ENCODE data around the gene MYO9A.
A peak's percentile ranks its signal among the peaks of the same experiment; 100 is the strongest.

Gene MYO9A

DNA sequence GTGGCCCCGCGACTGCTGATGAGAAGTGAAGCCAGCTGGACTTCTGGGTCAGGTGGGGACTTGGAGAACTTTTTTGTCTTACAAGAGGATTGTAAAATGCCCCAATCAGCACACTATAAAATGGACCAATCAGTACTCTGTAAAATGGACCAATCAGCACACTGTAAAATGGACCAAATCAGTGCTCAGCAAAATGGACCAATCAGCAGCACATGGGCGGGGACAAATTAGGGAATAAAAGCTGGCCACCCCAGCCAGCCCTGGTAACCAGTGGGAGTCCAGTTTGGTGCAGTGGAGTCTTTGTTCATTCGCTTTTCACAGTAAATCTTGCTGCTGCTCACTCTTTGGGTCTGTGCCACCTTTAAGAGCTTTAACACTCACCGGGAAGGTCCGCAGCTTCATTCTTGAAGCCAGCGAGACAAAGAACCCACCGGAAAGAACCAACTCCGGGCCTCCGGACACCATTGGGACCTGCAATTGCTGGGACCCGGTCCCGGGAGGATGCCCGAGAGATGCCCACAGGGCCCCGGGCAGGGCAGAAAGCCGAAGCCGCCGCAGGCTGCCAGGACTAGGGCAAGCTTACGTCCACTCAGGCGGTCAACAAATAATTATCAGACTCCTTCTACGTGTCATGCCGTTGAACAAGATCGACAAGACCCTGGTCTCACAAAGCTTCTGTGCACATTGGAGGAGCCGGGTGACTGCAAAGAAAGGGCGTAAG is 315.9 kb downstream of the MYO9A start:
- Histone ChIP-seq H3K4me3 (ENCODE audit: low read length) (no peak overlapping the region), H3K4me1 (ENCODE audit: control insufficient read depth, insufficient read depth, low read length) (peaks cover 14% of the 10 kb centered on the region), H3K9ac (ENCODE audit: low read depth, low read length) (no peak overlapping the region), H3K27me3 (ENCODE audit: control insufficient read depth, insufficient read depth, low read length) (no peaks in the 10 kb centered on the region), H3K36me3 (ENCODE audit: insufficient read depth, low read length) (no peaks in the 10 kb centered on the region), H3K4me2 (ENCODE audit: low read length) (no peak overlapping the region), H3K9me3 (replicated peaks; ENCODE audit: low read length) (no peaks in the 10 kb centered on the region)

DNA sequence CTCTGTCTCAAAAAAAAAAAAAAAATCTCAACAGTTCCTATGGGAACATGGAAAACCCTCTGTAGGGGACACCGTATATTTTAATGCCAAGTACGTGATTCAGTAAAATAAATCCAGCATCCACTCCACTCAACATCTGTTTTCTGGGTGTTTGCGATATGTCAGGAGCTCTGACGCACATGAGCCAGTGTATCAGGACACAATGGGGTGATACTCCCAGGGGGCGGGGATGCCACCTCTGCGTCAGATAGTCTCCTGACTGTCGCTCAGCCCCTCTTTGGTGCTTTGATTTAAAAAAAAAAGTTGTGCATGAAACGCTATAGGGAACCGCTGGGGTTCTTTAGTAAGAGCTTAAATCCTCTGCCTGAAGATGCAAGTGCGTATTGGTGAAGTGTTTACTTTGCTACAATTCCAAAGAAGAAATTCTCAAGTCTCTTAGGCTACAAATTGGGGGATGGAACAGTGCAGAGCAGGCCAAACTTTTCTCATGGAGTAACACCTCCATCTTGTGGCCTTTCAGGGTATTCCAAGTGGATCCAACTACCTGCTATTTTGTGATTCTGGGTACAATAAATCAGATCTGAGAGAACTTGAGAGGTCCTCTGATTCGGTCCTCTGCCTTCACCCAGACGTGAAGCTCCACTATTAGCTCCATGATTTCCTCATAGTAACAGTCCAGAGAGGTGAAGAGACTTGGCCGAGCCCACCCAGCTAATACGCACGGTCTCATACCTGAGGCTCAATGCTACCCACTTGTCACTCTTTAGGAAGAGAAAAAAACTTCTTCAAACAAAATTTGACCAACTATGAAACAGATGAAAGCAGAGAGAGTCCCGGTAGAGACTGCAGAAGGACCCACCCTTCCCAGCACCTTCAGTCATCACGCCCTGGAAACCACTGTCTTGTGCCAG is 316.9 kb downstream of the MYO9A start:
- peaks cover 4% of the 10 kb centered on the region for H3K4me1 ChIP-seq (ENCODE audit: control insufficient read depth, insufficient read depth, low read length)
- H3K4me2 ChIP-seq (ENCODE audit: low read length) = peak overlapping the region; percentile 29
- H3K36me3 ChIP-seq (ENCODE audit: insufficient read depth, low read length) = no peaks in the 10 kb centered on the region
- no peak overlapping the region for H3K4me3 ChIP-seq (ENCODE audit: low read length)
- no peak overlapping the region for H3K9ac ChIP-seq (ENCODE audit: low read depth, low read length)
- H3K9me3 ChIP-seq (replicated peaks; ENCODE audit: low read length) = no peaks in the 10 kb centered on the region
- no peaks in the 10 kb centered on the region for H3K27me3 ChIP-seq (ENCODE audit: control insufficient read depth, insufficient read depth, low read length)

- no peak overlapping the region for H3K4me2 ChIP-seq (ENCODE audit: low read length)
- H3K9ac ChIP-seq (ENCODE audit: low read depth, low read length) = no peak overlapping the region
- no peaks in the 10 kb centered on the region for H3K27me3 ChIP-seq (ENCODE audit: control insufficient read depth, insufficient read depth, low read length)
- peaks cover 3% of the 10 kb centered on the region for H3K4me1 ChIP-seq (ENCODE audit: control insufficient read depth, insufficient read depth, low read length)
- no peaks in the 10 kb centered on the region for H3K9me3 ChIP-seq (replicated peaks; ENCODE audit: low read length)
- no peaks in the 10 kb centered on the region for H3K36me3 ChIP-seq (ENCODE audit: insufficient read depth, low read length)
- no peak overlapping the region for H3K4me3 ChIP-seq (ENCODE audit: low read length)
Measured at GRCh38 chr15:71800190-71800589, 317.8 kb downstream of the MYO9A start.

- peaks cover 3% of the 10 kb centered on the region for H3K4me1 ChIP-seq (ENCODE audit: control insufficient read depth, insufficient read depth, low read length)
- no peak overlapping the region for H3K9ac ChIP-seq (ENCODE audit: low read depth, low read length)
- no peaks in the 10 kb centered on the region for H3K9me3 ChIP-seq (replicated peaks; ENCODE audit: low read length)
- H3K4me3 ChIP-seq (ENCODE audit: low read length) = no peak overlapping the region
- no peaks in the 10 kb centered on the region for H3K27me3 ChIP-seq (ENCODE audit: control insufficient read depth, insufficient read depth, low read length)
- no peak overlapping the region for H3K4me2 ChIP-seq (ENCODE audit: low read length)
- H3K36me3 ChIP-seq (ENCODE audit: insufficient read depth, low read length) = no peaks in the 10 kb centered on the region
Measured at GRCh38 chr15:71798641-71799040, 319.3 kb downstream of the MYO9A start.

DNA sequence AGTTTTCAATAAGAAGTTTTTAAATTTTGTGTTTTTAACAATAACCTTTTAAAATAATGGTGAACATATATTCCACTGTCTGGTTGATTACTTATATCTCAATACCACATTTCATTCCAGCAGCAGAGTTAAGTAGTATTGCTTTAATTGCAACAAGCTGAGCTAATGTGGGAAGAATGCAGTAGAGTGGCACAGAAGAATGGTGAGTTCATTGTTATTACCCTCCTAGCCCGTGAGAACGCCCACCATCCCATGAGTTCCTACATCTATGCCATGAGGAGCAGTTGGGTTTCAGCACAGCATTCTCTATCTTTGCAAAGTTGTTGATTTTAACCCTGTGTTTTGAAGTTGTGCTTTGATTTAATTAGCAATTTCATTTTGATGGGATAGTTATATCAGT is 325.4 kb downstream of the MYO9A start:
- Histone ChIP-seq H3K4me1 (ENCODE audit: control insufficient read depth, insufficient read depth, low read length) (peaks cover 23% of the 10 kb centered on the region), H3K4me2 (ENCODE audit: low read length) (no peak overlapping the region), H3K9me3 (replicated peaks; ENCODE audit: low read length) (no peaks in the 10 kb centered on the region), H3K36me3 (ENCODE audit: insufficient read depth, low read length) (no peaks in the 10 kb centered on the region), H3K9ac (ENCODE audit: low read depth, low read length) (peak overlapping the region; percentile 17), H3K4me3 (ENCODE audit: low read length) (no peak overlapping the region), H3K27me3 (ENCODE audit: control insufficient read depth, insufficient read depth, low read length) (no peaks in the 10 kb centered on the region)

GRCh38 chr15:71791975-71792374 is 326.0 kb downstream of the MYO9A start:
- H3K9ac ChIP-seq (ENCODE audit: low read depth, low read length) = peak overlapping the region; percentile 17

GRCh38 chr15:71790081-71790480 is 327.9 kb downstream of the MYO9A start:
- Histone ChIP-seq H3K27me3 (ENCODE audit: control insufficient read depth, insufficient read depth, low read length) (no peaks in the 10 kb centered on the region), H3K36me3 (ENCODE audit: insufficient read depth, low read length) (no peaks in the 10 kb centered on the region), H3K9ac (ENCODE audit: low read depth, low read length) (peak overlapping the region; percentile 32), H3K4me1 (ENCODE audit: control insufficient read depth, insufficient read depth, low read length) (peaks cover 23% of the 10 kb centered on the region), H3K4me3 (ENCODE audit: low read length) (peak overlapping the region; percentile 26), H3K9me3 (replicated peaks; ENCODE audit: low read length) (no peaks in the 10 kb centered on the region), H3K4me2 (ENCODE audit: low read length) (peak overlapping the region; percentile 50)

More at GRCh38 chr15:71791975-71792374, 326.0 kb downstream of the MYO9A start:
- peaks cover 23% of the 10 kb centered on the region for H3K4me1 ChIP-seq (ENCODE audit: control insufficient read depth, insufficient read depth, low read length)
- H3K9me3 ChIP-seq (replicated peaks; ENCODE audit: low read length) = no peaks in the 10 kb centered on the region
- H3K4me3 ChIP-seq (ENCODE audit: low read length) = no peak overlapping the region
- H3K36me3 ChIP-seq (ENCODE audit: insufficient read depth, low read length) = no peaks in the 10 kb centered on the region
- H3K27me3 ChIP-seq (ENCODE audit: control insufficient read depth, insufficient read depth, low read length) = no peaks in the 10 kb centered on the region
- H3K4me2 ChIP-seq (ENCODE audit: low read length) = no peak overlapping the region

- Histone ChIP-seq H3K4me1 (ENCODE audit: control insufficient read depth, insufficient read depth, low read length) (peaks cover 23% of the 10 kb centered on the region), H3K9ac (ENCODE audit: low read depth, low read length) (no peak overlapping the region), H3K4me2 (ENCODE audit: low read length) (no peak overlapping the region), H3K4me3 (ENCODE audit: low read length) (no peak overlapping the region), H3K9me3 (replicated peaks; ENCODE audit: low read length) (no peaks in the 10 kb centered on the region), H3K36me3 (ENCODE audit: insufficient read depth, low read length) (no peaks in the 10 kb centered on the region), H3K27me3 (ENCODE audit: control insufficient read depth, insufficient read depth, low read length) (no peaks in the 10 kb centered on the region)
Measured at GRCh38 chr15:71789616-71790015, 328.3 kb downstream of the MYO9A start.

DNA sequence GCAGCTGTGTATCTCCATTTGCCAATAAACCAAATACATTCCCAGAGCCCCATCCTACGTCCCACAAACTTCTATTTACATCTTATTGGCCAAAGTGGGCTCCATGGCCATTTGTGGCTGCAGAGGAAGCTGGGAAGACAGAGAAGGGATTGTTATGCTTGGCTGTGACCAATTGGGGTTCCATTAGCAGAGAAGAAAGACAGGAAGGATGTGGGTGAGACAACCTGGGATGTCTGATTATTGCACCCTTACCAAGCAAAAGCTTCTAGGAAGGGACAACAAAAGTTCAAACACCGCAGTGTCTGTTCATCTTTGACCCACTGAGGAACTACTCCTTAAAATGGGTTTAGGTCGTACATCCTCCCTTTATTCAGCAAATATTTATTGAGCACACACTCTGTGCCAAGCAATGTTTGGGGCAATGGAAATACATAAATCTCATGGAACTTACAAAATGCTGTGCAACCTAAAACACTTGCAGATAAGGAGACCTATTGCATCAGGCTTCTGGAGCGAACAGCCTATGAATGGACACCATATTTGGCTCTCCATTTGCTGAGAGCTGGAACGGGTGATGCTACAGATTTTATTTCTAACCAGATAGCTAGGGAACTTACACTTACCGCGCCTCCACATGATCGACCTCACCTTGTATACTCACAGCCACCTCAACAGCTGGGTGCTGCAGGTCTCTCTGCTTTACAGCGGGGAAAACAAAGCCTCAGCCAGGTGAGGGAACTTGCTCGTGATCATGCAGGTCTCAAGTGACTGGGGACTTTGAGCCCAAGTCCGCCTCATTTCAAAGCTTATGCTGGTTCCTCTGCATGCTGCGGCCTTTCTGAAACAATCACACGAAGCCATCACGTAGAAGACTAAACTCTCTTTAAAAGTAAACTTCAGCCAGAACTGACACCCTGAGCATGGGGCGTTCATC is 329.0 kb downstream of the MYO9A start:
- no peaks in the 10 kb centered on the region for H3K27me3 ChIP-seq (ENCODE audit: control insufficient read depth, insufficient read depth, low read length)
- no peak overlapping the region for H3K4me2 ChIP-seq (ENCODE audit: low read length)
- peaks cover 23% of the 10 kb centered on the region for H3K4me1 ChIP-seq (ENCODE audit: control insufficient read depth, insufficient read depth, low read length)
- H3K9ac ChIP-seq (ENCODE audit: low read depth, low read length) = no peak overlapping the region
- H3K36me3 ChIP-seq (ENCODE audit: insufficient read depth, low read length) = no peaks in the 10 kb centered on the region
- no peaks in the 10 kb centered on the region for H3K9me3 ChIP-seq (replicated peaks; ENCODE audit: low read length)
- no peak overlapping the region for H3K4me3 ChIP-seq (ENCODE audit: low read length)

- Histone ChIP-seq H3K4me3 (ENCODE audit: low read length) (no peak overlapping the region), H3K27me3 (ENCODE audit: control insufficient read depth, insufficient read depth, low read length) (no peaks in the 10 kb centered on the region), H3K36me3 (ENCODE audit: insufficient read depth, low read length) (no peaks in the 10 kb centered on the region), H3K9ac (ENCODE audit: low read depth, low read length) (no peak overlapping the region), H3K4me2 (ENCODE audit: low read length) (no peak overlapping the region), H3K9me3 (replicated peaks; ENCODE audit: low read length) (no peaks in the 10 kb centered on the region), H3K4me1 (ENCODE audit: control insufficient read depth, insufficient read depth, low read length) (peaks cover 18% of the 10 kb centered on the region)
Measured at GRCh38 chr15:71786673-71787072, 331.3 kb downstream of the MYO9A start.

GRCh38 chr15:71785996-71786395 is 332.0 kb downstream of the MYO9A start:
- Histone ChIP-seq H3K4me3 (ENCODE audit: low read length) (no peak overlapping the region), H3K36me3 (ENCODE audit: insufficient read depth, low read length) (no peaks in the 10 kb centered on the region)

More at GRCh38 chr15:71785996-71786395, 332.0 kb downstream of the MYO9A start:
- no peak overlapping the region for H3K4me2 ChIP-seq (ENCODE audit: low read length)
- H3K4me1 ChIP-seq (ENCODE audit: control insufficient read depth, insufficient read depth, low read length) = peaks cover 20% of the 10 kb centered on the region
- no peak overlapping the region for H3K9ac ChIP-seq (ENCODE audit: low read depth, low read length)
- H3K9me3 ChIP-seq (replicated peaks; ENCODE audit: low read length) = no peaks in the 10 kb centered on the region
- H3K27me3 ChIP-seq (ENCODE audit: control insufficient read depth, insufficient read depth, low read length) = no peaks in the 10 kb centered on the region

Data from skeletal muscle satellite cell (primary cell).